ENCODE data around the gene PLEKHJ1.

Gene PLEKHJ1

GRCh38 chr19:2228157-2229030, 7.7 kb downstream of the PLEKHJ1 start:
- H3K4me3 ChIP-seq (ENCODE audit: low read length): no peak overlapping the region
- TF ChIP-seq, protein P1, sequence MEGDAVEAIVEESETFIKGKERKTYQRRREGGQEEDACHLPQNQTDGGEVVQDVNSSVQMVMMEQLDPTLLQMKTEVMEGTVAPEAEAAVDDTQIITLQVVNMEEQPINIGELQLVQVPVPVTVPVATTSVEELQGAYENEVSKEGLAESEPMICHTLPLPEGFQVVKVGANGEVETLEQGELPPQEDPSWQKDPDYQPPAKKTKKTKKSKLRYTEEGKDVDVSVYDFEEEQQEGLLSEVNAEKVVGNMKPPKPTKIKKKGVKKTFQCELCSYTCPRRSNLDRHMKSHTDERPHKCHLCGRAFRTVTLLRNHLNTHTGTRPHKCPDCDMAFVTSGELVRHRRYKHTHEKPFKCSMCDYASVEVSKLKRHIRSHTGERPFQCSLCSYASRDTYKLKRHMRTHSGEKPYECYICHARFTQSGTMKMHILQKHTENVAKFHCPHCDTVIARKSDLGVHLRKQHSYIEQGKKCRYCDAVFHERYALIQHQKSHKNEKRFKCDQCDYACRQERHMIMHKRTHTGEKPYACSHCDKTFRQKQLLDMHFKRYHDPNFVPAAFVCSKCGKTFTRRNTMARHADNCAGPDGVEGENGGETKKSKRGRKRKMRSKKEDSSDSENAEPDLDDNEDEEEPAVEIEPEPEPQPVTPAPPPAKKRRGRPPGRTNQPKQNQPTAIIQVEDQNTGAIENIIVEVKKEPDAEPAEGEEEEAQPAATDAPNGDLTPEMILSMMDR (conservative IDR thresholded peaks at IDR 0.05; ENCODE audit: low read depth, low read length): no peak
- DNase-seq (ENCODE audit: low read depth): no peak

GRCh38 chr19:2227415-2228156, 8.5 kb downstream of the PLEKHJ1 start:
- no peak for DNase-seq (ENCODE audit: low read depth)
- no peak overlapping the region for H3K4me3 ChIP-seq (ENCODE audit: low read length)
- TF ChIP-seq, protein P1 (conservative IDR thresholded peaks at IDR 0.05; ENCODE audit: low read depth, low read length): no peak

DNA sequence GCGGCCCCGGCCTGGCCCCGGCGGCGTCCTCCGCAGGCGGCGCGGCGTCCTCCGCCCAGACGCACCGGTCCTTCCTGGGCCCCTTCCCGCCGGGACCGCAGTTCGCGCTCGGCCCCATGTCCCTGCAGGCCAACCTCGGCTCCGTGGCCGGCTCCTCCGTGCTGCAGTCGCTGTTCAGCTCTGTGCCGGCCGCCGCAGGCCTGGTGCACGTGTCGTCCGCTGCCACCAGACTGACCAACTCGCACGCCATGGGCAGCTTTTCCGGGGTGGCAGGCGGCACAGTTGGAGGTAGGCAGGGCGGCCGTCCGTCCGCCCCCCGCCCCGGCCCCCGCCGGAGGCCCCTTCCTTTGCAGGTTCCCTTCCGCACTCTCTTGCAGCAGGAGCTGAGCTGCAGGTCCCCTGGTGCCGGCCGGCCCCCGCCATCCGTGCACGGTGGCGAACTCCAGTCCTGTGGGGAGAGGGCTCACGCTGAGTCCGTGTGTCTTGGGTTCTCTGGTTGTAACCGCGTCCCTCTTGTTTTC, 9.2 kb downstream of the PLEKHJ1 start:
- TF ChIP-seq, protein P1 (conservative IDR thresholded peaks at IDR 0.05; ENCODE audit: low read depth, low read length): no peak
- no peak for DNase-seq (ENCODE audit: low read depth)
- no peak overlapping the region for H3K4me3 ChIP-seq (ENCODE audit: low read length)

GRCh38 chr19:2226051-2226839, 9.9 kb downstream of the PLEKHJ1 start:
- H3K4me3 ChIP-seq (ENCODE audit: low read length): no peak overlapping the region
- TF ChIP-seq, protein P1 (conservative IDR thresholded peaks at IDR 0.05; ENCODE audit: low read depth, low read length): no peak
- DNase-seq (ENCODE audit: low read depth): no peak

- DNase-seq (ENCODE audit: low read depth): no peak
- H3K4me3 ChIP-seq (ENCODE audit: low read length): no peak overlapping the region
- TF ChIP-seq, protein P1 (conservative IDR thresholded peaks at IDR 0.05; ENCODE audit: low read depth, low read length): no peak
Observed at GRCh38 chr19:2225415-2226050, 10.6 kb downstream of the PLEKHJ1 start.

GRCh38 chr19:2224754-2225349, 11.3 kb downstream of the PLEKHJ1 start:
- no peak overlapping the region for H3K4me3 ChIP-seq (ENCODE audit: low read length)
- DNase-seq (ENCODE audit: low read depth): no peak
- TF ChIP-seq, protein P1 (conservative IDR thresholded peaks at IDR 0.05; ENCODE audit: low read depth, low read length): no peak
